Pancreas (tissue), 10 donors: ENCODE results near the gene ATP6V0E1. TPM values are rescaled to one million over a fixed set of nuclear protein-coding genes. Genes with fewer than 3 reads are reported as not detected.

Source experiments
- ATAC-seq, 4 donors: fragments of 200-7000 bp; cut with Tn5 transposase; one replicate each; pipeline versions ENCODE4 v1.8.0 to v1.9.1; 2020; ENCODE audit warnings: mild to moderate bottlenecking in 4 of 4, moderate library complexity in 4 of 4
- DNase-seq, 6 donors: peaks; one replicate each; pipeline ENCODE4 v3.0.0-alpha.2; 2020
- FAIRE-seq: peaks from 2 replicates; lab custom pipeline; 2012; peaks lifted over from hg19 to GRCh38; lab: Jason Lieb, UNC
- H3K27ac ChIP-seq, 4 donors: fragments of 200-600 bp; sonication (generic); 1 replicate in 3 of 4; 2 replicates in 1 of 4; pipeline versions ENCODE4 v1.5.0 to v1.8.0; 2020
- H3K27me3 ChIP-seq, 4 donors: fragments of 200-600 bp; one replicate each; pipeline ENCODE4 v1.8.0; 2021
- H3K36me3 ChIP-seq, 3 donors: fragments of 200-600 bp; sonication (generic) in 1 of 3; one replicate each; pipeline versions ENCODE4 v1.5.0 to v1.8.0; 2020 to 2021
- H3K4me1 ChIP-seq, 3 donors: fragments of 200-600 bp; one replicate each; pipeline ENCODE4 v1.8.0; 2021
- H3K4me3 ChIP-seq, 4 donors: fragments of 200-600 bp; sonication (generic) in 2 of 4; one replicate each; pipeline versions ENCODE4 v1.5.0 to v1.8.0; 2020 to 2021
- H3K9me3 ChIP-seq, 4 donors: fragments of 200-600 bp; one replicate each; pipeline ENCODE4 v1.8.0; 2021
- WGBS, 2 donors: extraction: QIAGEN DNeasy Blood & Tissue Kit; methylation state at CpG; one replicate each; pipeline ENCODE4 v1.1.7; 2013; 5-methylcytosine and 5-hydroxymethylcytosine counted together
- intact Hi-C, 3 donors: fragments of 100-400 bp; cut with DNase I; formaldehyde crosslinking; loops; one replicate each; pipeline versions ENCODE4 v1.11.1 to v1.14.2; 2022
- polyA plus RNA-seq, 2 donors: library from polyadenylated mRNA; stranded (reverse); fragments of 200-250 nt; gene quantifications; one replicate each; pipeline ENCODE4 v1.2.3, GENCODE V29; 2013
- total RNA-seq, 6 donors: library from RNA; stranded (reverse); fragmentation: NEBNext Ultra II Directional in 4 of 6; extraction: Animal tissue kit (Norgen Biotek cat#: 25700) in 4 of 6; gene quantifications; one replicate each; pipeline versions ENCODE4 v1.2.1 to v1.2.4, GENCODE V29; 2021 to 2023
- TF ChIP-seq, protein P1 (sequence below), 4 donors: fragments of 200-600 bp; sonication (generic) in 3 of 4; IDR thresholded peaks; one replicate each; pipeline versions ENCODE4 v1.5.0 to v1.8.0; 2021; ENCODE audit warnings: antibody characterized with exemption in 4 of 4
- donor health status: healthy with polysubstance abuse.
- donor health status: DM: no; HTN: no; CAD: no; lungs with moderate emphysema.
- donor health status: DM: no; HTN: no; CAD: no.
- donor health status: control.
- donor health status: control.
- donor health status: Bipolar disorder and iron deficiency.
- donor health status: DM: yes; HTN: yes; CAD: no.
- donor health status: DM: no; HTN: no; CAD: no.
- donor health status: DM: no; HTN: no; CAD: no.
- donor health status: DM: yes; HTN: yes; CAD: no.

Gene ATP6V0E1
- total RNA-seq (100 to 1,000 TPM in 1 of 6 donors, 10 to 100 TPM in 5; 60.3 to 135 (median 78.0) TPM), polyA plus RNA-seq (100 to 1,000 TPM; 115 to 162 TPM)

- DNase-seq (peak; percentile 95 to 99 (median 98)), FAIRE-seq (no peak), ATAC-seq (peak; percentile 95 to 98 (median 96))
- WGBS, 2 donors: 0 to 1% methylated on average over 44 to 49 of the region's 49 CpGs
- TF ChIP-seq, protein P1, sequence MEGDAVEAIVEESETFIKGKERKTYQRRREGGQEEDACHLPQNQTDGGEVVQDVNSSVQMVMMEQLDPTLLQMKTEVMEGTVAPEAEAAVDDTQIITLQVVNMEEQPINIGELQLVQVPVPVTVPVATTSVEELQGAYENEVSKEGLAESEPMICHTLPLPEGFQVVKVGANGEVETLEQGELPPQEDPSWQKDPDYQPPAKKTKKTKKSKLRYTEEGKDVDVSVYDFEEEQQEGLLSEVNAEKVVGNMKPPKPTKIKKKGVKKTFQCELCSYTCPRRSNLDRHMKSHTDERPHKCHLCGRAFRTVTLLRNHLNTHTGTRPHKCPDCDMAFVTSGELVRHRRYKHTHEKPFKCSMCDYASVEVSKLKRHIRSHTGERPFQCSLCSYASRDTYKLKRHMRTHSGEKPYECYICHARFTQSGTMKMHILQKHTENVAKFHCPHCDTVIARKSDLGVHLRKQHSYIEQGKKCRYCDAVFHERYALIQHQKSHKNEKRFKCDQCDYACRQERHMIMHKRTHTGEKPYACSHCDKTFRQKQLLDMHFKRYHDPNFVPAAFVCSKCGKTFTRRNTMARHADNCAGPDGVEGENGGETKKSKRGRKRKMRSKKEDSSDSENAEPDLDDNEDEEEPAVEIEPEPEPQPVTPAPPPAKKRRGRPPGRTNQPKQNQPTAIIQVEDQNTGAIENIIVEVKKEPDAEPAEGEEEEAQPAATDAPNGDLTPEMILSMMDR (IDR thresholded peaks at IDR 0.05): no peak
- H3K27ac ChIP-seq: peak within 1 kb of the TSS; percentile 77 to 93 (median 88)
- no peaks in the 10 kb centered on the region for H3K36me3 ChIP-seq
- H3K4me1 ChIP-seq: peaks cover 0 to 13% (median 11%) of the 10 kb centered on the region in 3 donors
- intact Hi-C loops: loop anchor here in 1 of 3 donors (10.0 kb wide), 1 partner anchor 221 kb away; no protein-coding TSS in a partner anchor
- peak within 1 kb of the TSS; percentile 31 to 88 (median 74) for H3K4me3 ChIP-seq
- H3K27me3 ChIP-seq: no peaks in the 10 kb centered on the region
- H3K9me3 ChIP-seq: no peaks in the 10 kb centered on the region
Observed at GRCh38 chr5:172983542-172984243, at the start of gene ATP6V0E1. Gene ATP6V0E1, plus strand, starts transcription at chr5:172983771. Its CDS starts 90 bp downstream, at chr5:172983861.

DNA sequence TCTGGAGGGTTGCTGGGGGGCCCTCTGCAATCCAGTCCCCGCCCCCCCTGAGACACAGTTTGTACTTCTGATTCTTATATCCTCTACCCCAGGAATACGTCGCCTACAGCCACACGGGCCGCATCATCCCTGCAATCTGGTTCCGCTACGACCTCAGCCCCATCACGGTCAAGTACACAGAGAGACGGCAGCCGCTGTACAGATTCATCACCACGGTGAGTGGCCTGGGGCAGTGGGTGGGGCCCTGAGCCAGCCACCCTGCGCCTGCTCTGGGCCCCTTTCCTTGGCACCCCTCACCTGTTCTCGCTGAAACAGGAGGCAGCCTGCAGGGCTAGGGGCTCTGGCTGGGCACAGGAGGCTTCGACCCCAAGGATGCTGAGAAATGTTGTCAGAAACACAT, 48.5 kb upstream of the ATP6V0E1 start:
- 91 to 92% methylated on average over 14 of the region's 14 CpGs for WGBS, 2 donors
- H3K27ac ChIP-seq: no peak overlapping the region
- TF ChIP-seq, protein P1 (IDR thresholded peaks at IDR 0.05): no peak
- intact Hi-C loops: loop anchor here in 1 of 3 donors (10.0 kb wide), 1 partner anchor 220 kb away; no protein-coding TSS in a partner anchor
- H3K36me3 ChIP-seq: peaks cover 0 to 27% (median 0%) of the 10 kb centered on the region in 3 donors
- H3K27me3 ChIP-seq: no peaks in the 10 kb centered on the region
- H3K4me1 ChIP-seq: no peaks in the 10 kb centered on the region
- FAIRE-seq (no peak), ATAC-seq (no peak), DNase-seq (no peak)
- H3K4me3 ChIP-seq: no peak overlapping the region
- H3K9me3 ChIP-seq: no peaks in the 10 kb centered on the region

GRCh38 chr5:172936401-172936800, 47.2 kb upstream of the ATP6V0E1 start:
- 91 to 96% methylated on average over 5 of the region's 5 CpGs for WGBS, 2 donors
- TF ChIP-seq, protein P1 (IDR thresholded peaks at IDR 0.05): no peak
- Histone ChIP-seq H3K9me3 (no peaks in the 10 kb centered on the region), H3K27me3 (no peaks in the 10 kb centered on the region), H3K4me3 (no peak overlapping the region), H3K36me3 (peaks cover 0 to 27% (median 0%) of the 10 kb centered on the region in 3 donors), H3K27ac (no peak overlapping the region), H3K4me1 (no peaks in the 10 kb centered on the region)
- DNase-seq (no peak), ATAC-seq (no peak), FAIRE-seq (no peak)
- intact Hi-C loops: loop anchor here in 1 of 3 donors (10.0 kb wide), 1 partner anchor 222 kb away; no protein-coding TSS in a partner anchor

GRCh38 chr5:172939071-172939470, 44.5 kb upstream of the ATP6V0E1 start:
- intact Hi-C loops: loop anchor here in 1 of 3 donors (10.0 kb wide), 1 partner anchor 224 kb away; no protein-coding TSS in a partner anchor
- Histone ChIP-seq H3K27ac (no peak overlapping the region), H3K36me3 (peaks cover 0 to 22% (median 0%) of the 10 kb centered on the region in 3 donors), H3K4me3 (no peak overlapping the region), H3K27me3 (no peaks in the 10 kb centered on the region), H3K9me3 (no peaks in the 10 kb centered on the region), H3K4me1 (no peaks in the 10 kb centered on the region)
- TF ChIP-seq, protein P1 (IDR thresholded peaks at IDR 0.05): no peak
- peak in 2 of 6 donors; percentile 29 to 53 for DNase-seq
- peak in 3 of 4 donors; percentile 17 to 36 (median 35) for ATAC-seq
- 75 to 81% methylated on average over 10 of the region's 10 CpGs for WGBS, 2 donors
- no peak for FAIRE-seq
